DND-41 (cell line): Measurements from ENCODE around the gene ERC1.

ENCODE experiments used
- ATAC-seq: fragments of 200-7000 bp; cut with Tn5 transposase; 3 replicates; pipeline ENCODE4 v1.9.1; 2021; ENCODE audit warnings: low read depth; ENCODE audit not compliant: insufficient read depth
- DNase-seq: peaks from one replicate; pipeline ENCODE4 v3.0.0-alpha.2; 2020
- H2AFZ ChIP-seq: 2 replicates; pipeline ENCODE4 v1.6.0; 2012; ENCODE audit warnings: low read depth, low read length
- H3K27ac ChIP-seq: 2 replicates; pipeline ENCODE4 v1.5.1; 2012; ENCODE audit warnings: low read length, inconsistent platforms
- H3K27me3 ChIP-seq: fragments of 200-600 bp; sonication (generic); 2 replicates; pipeline ENCODE4 v1.6.0; 2012; ENCODE audit warnings: low read length, mild to moderate bottlenecking, inconsistent platforms; ENCODE audit not compliant: insufficient read depth, poor library complexity
- H3K36me3 ChIP-seq: 2 replicates; pipeline ENCODE4 v1.5.1; 2012; ENCODE audit warnings: low read length, inconsistent platforms; ENCODE audit not compliant: insufficient read depth
- H3K4me1 ChIP-seq: 2 replicates; pipeline ENCODE4 v1.5.1; 2012; ENCODE audit warnings: mild to moderate bottlenecking, low read length; ENCODE audit not compliant: insufficient read depth
- H3K4me2 ChIP-seq: 2 replicates; pipeline ENCODE4 v1.6.0; 2012; ENCODE audit warnings: mild to moderate bottlenecking, moderate library complexity, low read length, inconsistent platforms; ENCODE audit not compliant: insufficient read depth
- H3K4me3 ChIP-seq, 2 experiments: fragments of 200-600 bp in 1 of 2; shearing (Covaris generic) in 1 of 2; 2 replicates each; pipeline ENCODE4 v1.5.1; 2012 to 2016; ENCODE audit warnings: inconsistent platforms in 2 of 2, low read length in 2 of 2, mild to moderate bottlenecking in 2 of 2, low read depth in 1 of 2, moderate library complexity in 1 of 2
- H3K79me2 ChIP-seq: 2 replicates; pipeline ENCODE4 v1.6.0; 2012; ENCODE audit warnings: low read length, inconsistent platforms; ENCODE audit not compliant: insufficient read depth
- H3K9ac ChIP-seq: 2 replicates; pipeline ENCODE4 v1.6.0; 2012; ENCODE audit warnings: low read depth, mild to moderate bottlenecking, inconsistent platforms, low read length, moderate library complexity
- H3K9me3 ChIP-seq: 2 replicates; pipeline ENCODE4 v1.5.1; 2012; ENCODE audit warnings: low read length, moderate library complexity, mild to moderate bottlenecking, inconsistent platforms; ENCODE audit not compliant: insufficient read depth, severe bottlenecking
- H4K20me1 ChIP-seq: 2 replicates; pipeline ENCODE4 v1.6.0; 2012; ENCODE audit warnings: low read length; ENCODE audit not compliant: insufficient read depth
- EZH2 ChIP-seq: IDR thresholded peaks from 3 replicates; pipeline ENCODE4 v1.6.1; 2012; ENCODE audit warnings: borderline replicate concordance, low read depth, mild to moderate bottlenecking, moderate library complexity, low read length, inconsistent platforms; ENCODE audit not compliant: severe bottlenecking
- TF ChIP-seq, protein P1 (sequence below): IDR thresholded peaks from 2 replicates; pipeline ENCODE4 v1.5.1; 2012; ENCODE audit warnings: borderline replicate concordance, low read length, moderate library complexity, mild to moderate bottlenecking; ENCODE audit not compliant: poor library complexity, severe bottlenecking; ENCODE audit errors: extremely low read depth

Gene ERC1

DNA sequence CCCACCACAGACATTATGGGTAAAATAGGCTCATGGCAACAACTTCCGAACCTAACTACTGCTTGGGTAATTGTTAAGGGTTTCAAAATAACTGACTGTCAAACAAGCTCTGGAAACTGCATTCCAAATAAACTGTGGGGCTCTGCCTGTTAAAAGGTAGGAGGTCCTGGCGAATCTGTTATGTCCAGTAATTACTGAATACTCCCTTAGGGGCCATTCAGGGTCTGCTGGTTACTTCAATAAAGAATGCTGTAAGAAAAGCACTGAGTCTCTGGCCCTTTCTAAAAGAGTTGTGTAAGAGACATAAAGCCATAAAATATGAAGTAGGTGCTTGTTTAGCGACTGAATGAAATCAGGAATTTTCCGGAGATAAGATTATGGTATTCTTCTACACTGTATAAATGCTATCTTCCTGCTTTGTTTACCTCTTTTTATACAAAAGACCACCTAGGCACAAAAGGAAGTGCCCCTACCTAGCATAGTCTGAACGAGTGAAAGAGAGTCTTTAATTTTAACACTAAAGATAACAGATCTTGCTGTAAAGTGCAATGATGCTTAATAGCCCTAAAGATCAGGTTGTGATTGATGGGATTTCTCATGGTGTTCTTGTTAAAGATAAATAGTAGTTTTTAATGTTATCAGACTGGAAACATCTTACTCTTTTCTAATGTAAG lies 475.6 kb downstream of the ERC1 start:
- Histone ChIP-seq H3K27ac (no peak overlapping the region), H3K9me3 (no peaks in the 10 kb centered on the region), H2AFZ (no peak overlapping the region), H3K27me3 (no peaks in the 10 kb centered on the region), H3K4me3 (no peak overlapping the region), H3K9ac (no peak overlapping the region), H3K4me1 (no peaks in the 10 kb centered on the region), H3K4me2 (no peak overlapping the region), H4K20me1 (no peaks in the 10 kb centered on the region), H3K36me3 (no peaks in the 10 kb centered on the region), H3K79me2 (no peaks in the 10 kb centered on the region)
- TF ChIP-seq, protein P1, sequence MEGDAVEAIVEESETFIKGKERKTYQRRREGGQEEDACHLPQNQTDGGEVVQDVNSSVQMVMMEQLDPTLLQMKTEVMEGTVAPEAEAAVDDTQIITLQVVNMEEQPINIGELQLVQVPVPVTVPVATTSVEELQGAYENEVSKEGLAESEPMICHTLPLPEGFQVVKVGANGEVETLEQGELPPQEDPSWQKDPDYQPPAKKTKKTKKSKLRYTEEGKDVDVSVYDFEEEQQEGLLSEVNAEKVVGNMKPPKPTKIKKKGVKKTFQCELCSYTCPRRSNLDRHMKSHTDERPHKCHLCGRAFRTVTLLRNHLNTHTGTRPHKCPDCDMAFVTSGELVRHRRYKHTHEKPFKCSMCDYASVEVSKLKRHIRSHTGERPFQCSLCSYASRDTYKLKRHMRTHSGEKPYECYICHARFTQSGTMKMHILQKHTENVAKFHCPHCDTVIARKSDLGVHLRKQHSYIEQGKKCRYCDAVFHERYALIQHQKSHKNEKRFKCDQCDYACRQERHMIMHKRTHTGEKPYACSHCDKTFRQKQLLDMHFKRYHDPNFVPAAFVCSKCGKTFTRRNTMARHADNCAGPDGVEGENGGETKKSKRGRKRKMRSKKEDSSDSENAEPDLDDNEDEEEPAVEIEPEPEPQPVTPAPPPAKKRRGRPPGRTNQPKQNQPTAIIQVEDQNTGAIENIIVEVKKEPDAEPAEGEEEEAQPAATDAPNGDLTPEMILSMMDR: no peak
- no peak for TF ChIP-seq EZH2
- no peak for DNase-seq
- no peak for ATAC-seq

DNA sequence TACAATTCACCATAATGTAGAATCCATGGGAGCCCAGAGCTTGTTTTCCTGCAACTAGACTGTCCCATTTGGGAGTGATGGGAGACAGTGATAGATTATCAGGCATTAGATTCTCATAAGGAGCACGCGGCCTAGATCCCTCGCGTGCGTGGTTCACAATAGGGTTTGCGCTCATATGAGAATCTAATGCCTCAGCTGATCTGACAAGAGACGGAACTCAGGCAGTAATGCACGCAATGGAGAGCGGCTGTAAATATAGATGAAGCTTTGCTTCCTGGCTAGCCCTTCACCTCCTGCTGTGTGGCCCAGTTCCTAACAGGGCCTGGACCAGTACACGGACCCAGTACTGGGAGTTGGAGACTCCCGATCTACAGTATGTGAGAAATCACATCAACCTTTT lies 476.7 kb downstream of the ERC1 start:
- Histone ChIP-seq H2AFZ (no peak overlapping the region), H3K4me2 (no peak overlapping the region), H3K27me3 (no peaks in the 10 kb centered on the region), H4K20me1 (no peaks in the 10 kb centered on the region), H3K36me3 (no peaks in the 10 kb centered on the region), H3K27ac (no peak overlapping the region), H3K79me2 (no peaks in the 10 kb centered on the region), H3K4me1 (peaks cover 6% of the 10 kb centered on the region), H3K4me3 (no peak overlapping the region), H3K9me3 (no peaks in the 10 kb centered on the region), H3K9ac (no peak overlapping the region)
- ATAC-seq: no peak
- TF ChIP-seq EZH2: no peak
- no peak for DNase-seq

DNA sequence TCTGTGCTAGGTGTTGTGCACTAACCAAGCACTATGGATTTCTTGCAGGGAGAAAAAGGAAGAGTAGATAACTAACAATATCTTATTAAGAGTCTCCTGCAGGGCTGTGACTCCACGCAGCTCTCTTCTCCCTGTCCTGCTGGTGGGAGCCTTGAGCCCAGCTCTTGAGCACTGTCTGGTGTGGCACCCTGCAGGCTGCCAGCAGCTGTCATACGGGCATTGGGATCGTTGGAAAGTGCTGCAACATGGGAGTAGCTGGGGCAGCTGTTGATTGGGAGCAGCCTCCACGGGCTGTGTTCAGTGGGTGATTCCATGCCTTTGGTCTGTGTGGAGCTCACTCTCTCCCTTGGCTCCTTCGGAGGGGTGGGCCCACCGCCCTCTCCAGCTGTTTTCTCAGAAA lies 478.0 kb downstream of the ERC1 start:
- Histone ChIP-seq H3K79me2 (no peaks in the 10 kb centered on the region), H3K4me2 (no peak overlapping the region), H3K27me3 (no peaks in the 10 kb centered on the region), H4K20me1 (no peaks in the 10 kb centered on the region), H2AFZ (no peak overlapping the region), H3K9me3 (no peaks in the 10 kb centered on the region), H3K4me1 (peaks cover 19% of the 10 kb centered on the region), H3K36me3 (no peaks in the 10 kb centered on the region), H3K9ac (no peak overlapping the region), H3K4me3 (no peak overlapping the region), H3K27ac (no peak overlapping the region)
- DNase-seq (no peak), ATAC-seq (no peak)
- TF ChIP-seq, protein P1: no peak
- no peak for TF ChIP-seq EZH2

DNA sequence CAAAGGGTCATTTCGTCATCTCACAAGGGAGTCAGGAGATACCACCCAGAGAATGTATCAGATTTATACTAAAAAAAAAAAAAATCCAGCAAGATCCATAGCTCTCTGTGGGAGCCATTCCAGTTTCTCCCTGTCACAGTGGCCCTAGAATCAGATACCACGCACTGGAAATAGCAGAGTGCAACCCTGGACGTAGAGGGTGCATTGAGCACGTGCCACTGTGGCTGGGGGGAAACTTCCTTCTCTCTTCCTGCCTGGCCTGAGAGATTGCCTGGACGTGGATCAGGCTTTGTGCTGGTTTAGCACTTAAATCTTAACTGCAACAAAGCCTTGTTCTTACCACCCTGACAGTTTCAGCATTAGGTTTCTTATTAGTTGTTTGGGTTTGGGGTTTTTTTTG lies 479.0 kb downstream of the ERC1 start:
- no peak overlapping the region for H3K9ac ChIP-seq
- TF ChIP-seq, protein P1: no peak
- no peak for TF ChIP-seq EZH2
- H3K36me3 ChIP-seq: no peaks in the 10 kb centered on the region
- H3K4me2 ChIP-seq: no peak overlapping the region
- no peak overlapping the region for H2AFZ ChIP-seq
- H3K79me2 ChIP-seq: no peaks in the 10 kb centered on the region
- no peak overlapping the region for H3K4me3 ChIP-seq
- DNase-seq (no peak), ATAC-seq (no peak)
- H3K27ac ChIP-seq: no peak overlapping the region
- peaks cover 28% of the 10 kb centered on the region for H3K4me1 ChIP-seq
- no peaks in the 10 kb centered on the region for H3K9me3 ChIP-seq
- H4K20me1 ChIP-seq: no peaks in the 10 kb centered on the region
- H3K27me3 ChIP-seq: no peaks in the 10 kb centered on the region
